ENCODE data around the gene NUDT3.

The NUDT3 gene

GRCh38 chr6:34236443-34237315, 155.8 kb downstream of the NUDT3 start, which contains the start of gene HMGA1:
Gene HMGA1, plus strand, starts transcription at chr6:34236873. Its CDS starts 3,908 bp downstream, at chr6:34240781.
- Histone ChIP-seq H3K36me3 (no peaks in the 10 kb centered on the region), H3K27me3 (peaks cover 5% of the 10 kb centered on the region), H3K4me1 (ENCODE audit: control insufficient read depth in 1 of 2, insufficient read depth in 1 of 2, low read depth in 1 of 2, low read length in 1 of 2) (peaks cover 19 to 22% of the 10 kb centered on the region in 2 experiments), H3K27ac (peak within 1 kb of the TSS; percentile 92), H3K9me3 (no peaks in the 10 kb centered on the region), H3K4me3 (ENCODE audit: low read depth in 1 of 2, low read length in 1 of 2) (peak within 1 kb of the TSS; percentile 79 to 84)
- TF ChIP-seq CTCF (IDR thresholded peaks at IDR 0.05), result no peak

GRCh38 chr6:34236131-34236442, 156.4 kb downstream of the NUDT3 start:
- TF ChIP-seq CTCF (IDR thresholded peaks at IDR 0.05), result no peak
- Histone ChIP-seq H3K4me1 (ENCODE audit: control insufficient read depth in 1 of 2, insufficient read depth in 1 of 2, low read depth in 1 of 2, low read length in 1 of 2) (peaks cover 19 to 24% of the 10 kb centered on the region in 2 experiments), H3K36me3 (no peaks in the 10 kb centered on the region), H3K27ac (peak overlapping the region; percentile 92), H3K4me3 (ENCODE audit: low read depth in 1 of 2, low read length in 1 of 2) (peak overlapping the region; percentile 79 to 84), H3K27me3 (peaks cover 5% of the 10 kb centered on the region), H3K9me3 (no peaks in the 10 kb centered on the region)

GRCh38 chr6:34235307-34236130, 156.9 kb downstream of the NUDT3 start:
- peak overlapping the region; percentile 79 to 84 for H3K4me3 ChIP-seq (ENCODE audit: low read depth in 1 of 2, low read length in 1 of 2)
- no peaks in the 10 kb centered on the region for H3K9me3 ChIP-seq
- H3K36me3 ChIP-seq, result no peaks in the 10 kb centered on the region
- peaks cover 5% of the 10 kb centered on the region for H3K27me3 ChIP-seq
- peak; percentile 63 for TF ChIP-seq CTCF (IDR thresholded peaks at IDR 0.05)
- H3K27ac ChIP-seq, result peak overlapping the region; percentile 92
- peaks cover 19 to 26% of the 10 kb centered on the region in 2 experiments for H3K4me1 ChIP-seq (ENCODE audit: control insufficient read depth in 1 of 2, insufficient read depth in 1 of 2, low read depth in 1 of 2, low read length in 1 of 2)

- H3K27ac ChIP-seq, result peak overlapping the region; percentile 92
Measured at GRCh38 chr6:34234667-34235306, 157.7 kb downstream of the NUDT3 start.

More at GRCh38 chr6:34234667-34235306, 157.7 kb downstream of the NUDT3 start:
- Histone ChIP-seq H3K9me3 (no peaks in the 10 kb centered on the region), H3K4me1 (ENCODE audit: control insufficient read depth in 1 of 2, insufficient read depth in 1 of 2, low read depth in 1 of 2, low read length in 1 of 2) (peaks cover 19 to 26% of the 10 kb centered on the region in 2 experiments), H3K27me3 (peaks cover 5% of the 10 kb centered on the region), H3K36me3 (no peaks in the 10 kb centered on the region), H3K4me3 (ENCODE audit: low read depth in 1 of 2, low read length in 1 of 2) (no peak overlapping the region)
- TF ChIP-seq CTCF (IDR thresholded peaks at IDR 0.05), result no peak
